A673 (cell line): ENCODE results near the gene BUB3. TPM values are rescaled to one million over a fixed set of nuclear protein-coding genes. Genes with fewer than 3 reads are reported as not detected.

Experiments used
- BruUV-seq: library from RNA; stranded (reverse); fragments of 400-500 nt; replicated peaks from 2 replicates; lab custom pipeline; 2021; lab: Mats Ljungman, UMichigan
- CTCF ChIA-PET: fragments of 300-600 bp; sonication (Branson Sonifier 250); formaldehyde crosslinking; loops from one replicate; lab custom pipeline; 2022; ENCODE audit warnings: antibody characterized with exemption; lab: Charles Lee
- POLR2A ChIA-PET: fragments of 300-600 bp; sonication (Branson Sonifier 250); formaldehyde crosslinking; loops from one replicate; lab custom pipeline; 2022; ENCODE audit warnings: antibody characterized with exemption; ENCODE audit not compliant: low non-redundant PET; lab: Charles Lee
- DNase-seq: peaks from one replicate; pipeline ENCODE4 v3.0.0-alpha.2; 2015; ENCODE audit warnings: low spot score
- H3K27ac ChIP-seq: fragments of 200-600 bp; sonication (generic); 2 replicates; pipeline ENCODE4 v1.5.1; 2016; ENCODE audit warnings: mixed run types, low read depth, mild to moderate bottlenecking, mixed read lengths, antibody characterized with exemption, low read length; ENCODE audit not compliant: poor library complexity, severe bottlenecking
- H3K27me3 ChIP-seq: fragments of 200-600 bp; sonication (generic); replicated peaks from 2 replicates; pipeline ENCODE4 v1.6.1; 2017; ENCODE audit warnings: mixed run types, low read depth, mild to moderate bottlenecking, mixed read lengths, antibody characterized with exemption, low read length; ENCODE audit not compliant: insufficient read depth, poor library complexity
- H3K36me3 ChIP-seq: fragments of 200-600 bp; sonication (generic); 2 replicates; pipeline ENCODE4 v1.6.1; 2016; ENCODE audit warnings: mixed run types, mild to moderate bottlenecking, mixed read lengths, antibody characterized with exemption, low read length; ENCODE audit not compliant: insufficient read depth, poor library complexity, severe bottlenecking
- H3K4me1 ChIP-seq: fragments of 200-600 bp; sonication (generic); 2 replicates; pipeline ENCODE4 v1.6.1; 2017; ENCODE audit warnings: mixed run types, mild to moderate bottlenecking, mixed read lengths, antibody characterized with exemption, low read length; ENCODE audit not compliant: insufficient read depth, poor library complexity, severe bottlenecking
- H3K4me3 ChIP-seq: fragments of 200-600 bp; sonication (generic); 2 replicates; pipeline ENCODE4 v1.5.1; 2016; ENCODE audit warnings: low read depth, mixed run types, mild to moderate bottlenecking, mixed read lengths, low read length; ENCODE audit not compliant: poor library complexity, severe bottlenecking
- H3K9me3 ChIP-seq: fragments of 200-600 bp; sonication (generic); 2 replicates; pipeline ENCODE4 v1.6.1; 2016; ENCODE audit warnings: mixed run types, low read depth, mild to moderate bottlenecking, mixed read lengths, antibody characterized with exemption, low read length; ENCODE audit not compliant: poor library complexity, severe bottlenecking
- EZH2 ChIP-seq: fragments of 200-600 bp; sonication (generic); IDR thresholded peaks from 2 replicates; pipeline ENCODE4 v1.6.1; 2017; ENCODE audit warnings: borderline replicate concordance, low read depth, mild to moderate bottlenecking, mixed read lengths, antibody characterized with exemption, low read length; ENCODE audit not compliant: poor library complexity, severe bottlenecking
- intact Hi-C: fragments of 100-400 bp; cut with micrococcal nuclease; formaldehyde crosslinking; loops from one replicate; pipeline ENCODE4 v1.10.0; 2022; ENCODE audit not compliant: unreplicated experiment
- total RNA-seq: library from RNA; stranded (reverse); gene quantifications from 2 replicates; pipeline ENCODE4 v1.2.3, GENCODE V29; 2021
- TF ChIP-seq, protein P1 (sequence below): fragments of 300-800, 200-600 bp; sonication (generic); conservative IDR thresholded peaks from 2 replicates; pipeline ENCODE4 v1.5.1; 2017; ENCODE audit warnings: low read depth, mild to moderate bottlenecking, antibody characterized with exemption, low read length, moderate library complexity, mixed read lengths

BUB3 gene
- total RNA-seq, 1 experiment from 2014 or later: 207 TPM

- Histone ChIP-seq H3K27me3 (no peaks in the 10 kb centered on the region), H3K9me3 (peaks cover 7% of the 10 kb centered on the region), H3K4me1 (no peaks in the 10 kb centered on the region), H3K36me3 (no peaks in the 10 kb centered on the region), H3K27ac (no peak overlapping the region), H3K4me3 (no peak overlapping the region)
- CTCF ChIA-PET: interaction anchor here (0.6 kb wide), 1 partner anchor 509 kb away, joined by 3 read pairs; no protein-coding TSS in a partner anchor
- TF ChIP-seq, protein P1, sequence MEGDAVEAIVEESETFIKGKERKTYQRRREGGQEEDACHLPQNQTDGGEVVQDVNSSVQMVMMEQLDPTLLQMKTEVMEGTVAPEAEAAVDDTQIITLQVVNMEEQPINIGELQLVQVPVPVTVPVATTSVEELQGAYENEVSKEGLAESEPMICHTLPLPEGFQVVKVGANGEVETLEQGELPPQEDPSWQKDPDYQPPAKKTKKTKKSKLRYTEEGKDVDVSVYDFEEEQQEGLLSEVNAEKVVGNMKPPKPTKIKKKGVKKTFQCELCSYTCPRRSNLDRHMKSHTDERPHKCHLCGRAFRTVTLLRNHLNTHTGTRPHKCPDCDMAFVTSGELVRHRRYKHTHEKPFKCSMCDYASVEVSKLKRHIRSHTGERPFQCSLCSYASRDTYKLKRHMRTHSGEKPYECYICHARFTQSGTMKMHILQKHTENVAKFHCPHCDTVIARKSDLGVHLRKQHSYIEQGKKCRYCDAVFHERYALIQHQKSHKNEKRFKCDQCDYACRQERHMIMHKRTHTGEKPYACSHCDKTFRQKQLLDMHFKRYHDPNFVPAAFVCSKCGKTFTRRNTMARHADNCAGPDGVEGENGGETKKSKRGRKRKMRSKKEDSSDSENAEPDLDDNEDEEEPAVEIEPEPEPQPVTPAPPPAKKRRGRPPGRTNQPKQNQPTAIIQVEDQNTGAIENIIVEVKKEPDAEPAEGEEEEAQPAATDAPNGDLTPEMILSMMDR: no peak
- TF ChIP-seq EZH2: no peak
- no TSS peak for BruUV-seq
- no peak for DNase-seq
- POLR2A ChIA-PET: no interaction called here
- intact Hi-C loops: no loop called here
Observed at GRCh38 chr10:123212063-123212462, 57.9 kb downstream of the BUB3 start.

GRCh38 chr10:123212640-123213039, 58.4 kb downstream of the BUB3 start:
- DNase-seq: no peak
- TF ChIP-seq, protein P1: no peak
- no peak for TF ChIP-seq EZH2
- no TSS peak for BruUV-seq
- no peak overlapping the region for H3K27ac ChIP-seq
- POLR2A ChIA-PET: no interaction called here
- no peaks in the 10 kb centered on the region for H3K27me3 ChIP-seq
- peaks cover 7% of the 10 kb centered on the region for H3K9me3 ChIP-seq
- H3K36me3 ChIP-seq: no peaks in the 10 kb centered on the region
- H3K4me1 ChIP-seq: no peaks in the 10 kb centered on the region
- intact Hi-C loops: no loop called here
- CTCF ChIA-PET: no interaction called here
- no peak overlapping the region for H3K4me3 ChIP-seq

- no peaks in the 10 kb centered on the region for H3K27me3 ChIP-seq
- H3K4me1 ChIP-seq: no peaks in the 10 kb centered on the region
- peaks cover 2% of the 10 kb centered on the region for H3K9me3 ChIP-seq
- DNase-seq: no peak
- TF ChIP-seq EZH2: no peak
- TF ChIP-seq, protein P1: no peak
- no TSS peak for BruUV-seq
- no peak overlapping the region for H3K4me3 ChIP-seq
- intact Hi-C loops: no loop called here
- no peak overlapping the region for H3K27ac ChIP-seq
- POLR2A ChIA-PET: no interaction called here
- CTCF ChIA-PET: no interaction called here
- no peaks in the 10 kb centered on the region for H3K36me3 ChIP-seq
Observed at GRCh38 chr10:123213192-123213591, 59.0 kb downstream of the BUB3 start.

Other genes starting within 250 kb of the BUB3 start
- not detected in 2 replicates for gene FAM24A, start 243.8 kb upstream of the BUB3 start, total RNA-seq
- 14.2 and 17.7 TPM in 2 replicates for gene C10orf88, start 200.2 kb upstream of the BUB3 start, total RNA-seq
- gene PSTK, start 174.0 kb upstream of the BUB3 start, total RNA-seq: 4.5 and 5.7 TPM in 2 replicates
- gene IKZF5, start 145.6 kb upstream of the BUB3 start, total RNA-seq: 13.8 and 14.4 TPM in 2 replicates
- 20.4 and 27.8 TPM in 2 replicates for gene ACADSB, start 145.4 kb upstream of the BUB3 start, total RNA-seq
- 0.26 TPM in 1 of 2 replicates, not detected in the other for gene HMX3, start 18.4 kb upstream of the BUB3 start, total RNA-seq
- gene HMX2, start 6.3 kb upstream of the BUB3 start, total RNA-seq: not detected in 2 replicates